Endothelial cell of umbilical vein (primary cell): ENCODE measurements around the gene C1orf94. TPM values are rescaled to one million over a fixed set of nuclear protein-coding genes. Genes with fewer than 3 reads are reported as not detected.

Source experiments
- BruUV-seq: library from RNA; stranded (reverse); fragments of 400-500 nt; replicated peaks from 2 replicates; lab custom pipeline; 2021; lab: Mats Ljungman, UMichigan
- CTCF ChIA-PET: fragments of 300-600, 350-600 bp; sonication (Branson Sonifier 250); formaldehyde crosslinking; loops from one replicate; lab custom pipeline; 2021; ENCODE audit warnings: antibody characterized with exemption, inconsistent platforms; lab: Charles Lee
- POLR2A ChIA-PET: fragments of 300-600, 350-600 bp; sonication (Branson Sonifier 250); formaldehyde crosslinking; loops from one replicate; lab custom pipeline; 2021; ENCODE audit warnings: antibody characterized with exemption, inconsistent platforms; lab: Charles Lee
- DNase-seq: peaks from one replicate; pipeline ENCODE4 v3.0.0-alpha.2; 2011; ENCODE audit warnings: low read depth, low spot score
- FAIRE-seq: peaks from 2 replicates; lab custom pipeline; 2011; peaks lifted over from hg19 to GRCh38; lab: Jason Lieb, UNC
- H2AFZ ChIP-seq: 2 replicates; pipeline ENCODE4 v1.6.0; 2012; ENCODE audit warnings: low read depth, low read length, control low read depth, inconsistent platforms
- H3K27ac ChIP-seq: 2 replicates; pipeline ENCODE4 v1.5.1; 2011; ENCODE audit warnings: low read depth, mild to moderate bottlenecking, control low read depth, low read length, moderate library complexity; ENCODE audit not compliant: insufficient read depth
- H3K27me3 ChIP-seq, 2 experiments: 2 replicates each; pipeline versions ENCODE4 v1.6.0 to v1.6.1; 2011; ENCODE audit warnings: low read length in 2 of 2, mixed read lengths in 1 of 2; ENCODE audit not compliant: control insufficient read depth in 2 of 2, insufficient read depth in 2 of 2
- H3K36me3 ChIP-seq, 2 experiments: 2 replicates in 1 of 2; 3 replicates in 1 of 2; pipeline ENCODE4 v1.5.1; 2011; ENCODE audit warnings: low read length in 2 of 2, mild to moderate bottlenecking in 1 of 2, moderate library complexity in 1 of 2; ENCODE audit not compliant: control insufficient read depth in 2 of 2, insufficient read depth in 2 of 2; ENCODE audit errors: extremely low read depth in 1 of 2
- H3K4me1 ChIP-seq: 3 replicates; pipeline ENCODE4 v1.5.1; 2011; ENCODE audit warnings: mild to moderate bottlenecking, low read length; ENCODE audit not compliant: control insufficient read depth, insufficient read depth; ENCODE audit errors: extremely low read depth
- H3K4me2 ChIP-seq: 2 replicates; pipeline ENCODE4 v1.6.1; 2011; ENCODE audit warnings: low read length, control low read depth, mixed read lengths; ENCODE audit not compliant: insufficient read depth
- H3K4me3 ChIP-seq, 3 experiments: fragments of 200-600 bp in 1 of 3; sonication (generic), shearing (Covaris generic) in 1 of 3; replicated peaks in 1 of 3; 2 replicates each; pipeline ENCODE4 v1.5.1; 2011 to 2016; ENCODE audit warnings: control low read depth in 3 of 3, low read length in 3 of 3, mild to moderate bottlenecking in 2 of 3, inconsistent platforms in 1 of 3, low read depth in 1 of 3, moderate library complexity in 1 of 3; ENCODE audit not compliant: insufficient read depth in 1 of 3
- H3K79me2 ChIP-seq: 2 replicates; pipeline ENCODE4 v1.6.0; 2012; ENCODE audit warnings: low read length, inconsistent platforms; ENCODE audit not compliant: control insufficient read depth, insufficient read depth
- H3K9ac ChIP-seq: replicated peaks from 2 replicates; pipeline ENCODE3; 2011; ENCODE audit warnings: low read length, control low read depth; ENCODE audit not compliant: insufficient read depth; ENCODE audit errors: extremely low read depth
- H3K9me1 ChIP-seq: replicated peaks from 3 replicates; pipeline ENCODE4 v1.6.0; 2011; ENCODE audit warnings: mild to moderate bottlenecking, low read length; ENCODE audit not compliant: control insufficient read depth, insufficient read depth; ENCODE audit errors: extremely low read depth
- H3K9me3 ChIP-seq: replicated peaks from 2 replicates; pipeline ENCODE4 v1.5.1; 2012; ENCODE audit warnings: low read length, inconsistent platforms; ENCODE audit not compliant: control insufficient read depth, insufficient read depth
- H4K20me1 ChIP-seq: replicated peaks from 2 replicates; pipeline ENCODE3; 2011; ENCODE audit warnings: mild to moderate bottlenecking, low read length; ENCODE audit not compliant: control insufficient read depth, insufficient read depth; ENCODE audit errors: extremely low read depth
- EZH2 ChIP-seq: IDR thresholded peaks from 2 replicates; pipeline ENCODE4 v1.6.1; 2012; ENCODE audit warnings: borderline replicate concordance, low read depth, mild to moderate bottlenecking, moderate library complexity, low read length, inconsistent platforms; ENCODE audit not compliant: severe bottlenecking
- GATA2 ChIP-seq: IDR thresholded peaks from 2 replicates; pipeline ENCODE4 v1.7.0; 2011; ENCODE audit warnings: low read depth, mild to moderate bottlenecking, moderate library complexity, mixed read lengths, low read length; ENCODE audit not compliant: insufficient read length, insufficient read depth
- MYC ChIP-seq: IDR thresholded peaks from one replicate; pipeline ENCODE4 v1.6.1; 2011; ENCODE audit warnings: mild to moderate bottlenecking, low read depth, low read length
- dilution Hi-C: fragments of 300-500 bp; cut with MboI; formaldehyde crosslinking; loops from one replicate; pipeline ENCODE4 v1.15.0; 2019; ENCODE audit warnings: low sequenced_read_pairs; ENCODE audit not compliant: extremely low pct_ligation_motif_present
- intact Hi-C: fragments of 100-400 bp; cut with micrococcal nuclease; formaldehyde crosslinking; loops from one replicate; pipeline ENCODE4 v1.10.0; 2022
- polyA plus RNA-seq, 4 experiments: library from polyadenylated mRNA; depleted of rRNA in 3 of 4; stranded (reverse) in 3 of 4; unstranded in 1 of 4; fragments of >200 nt; gene quantifications; 2 replicates each; pipeline versions ENCODE4 v1.2.1 to v1.2.3, GENCODE V29; 2011 to 2012; ENCODE audit warnings: missing spikeins in 1 of 4
- total RNA-seq: library from RNA; stranded (reverse); gene quantifications from 2 replicates; pipeline ENCODE4 v1.2.3, GENCODE V29; 2021

Gene C1orf94
- total and polyA plus RNA-seq, 2 donors (not counting 3 experiments of a cell fraction or from before 2014, with no cell fraction given): not detected

- dilution Hi-C loops (no loop called here), intact Hi-C loops (no loop called here)
- ChIA-PET POLR2A (no interaction called here), CTCF (interaction anchor here (0.7 to 2.5 kb wide), 3 partner anchors 118 to 531 kb away, joined by 3 to 20 read pairs (median 3); no protein-coding TSS in a partner anchor)
- Histone ChIP-seq H3K27me3 (peaks cover 29 to 31% of the 10 kb centered on the region in 2 experiments), H3K4me3 (peak overlapping the region in 1 of 3 experiments; percentile 8), H3K9ac (no peak overlapping the region), H3K79me2 (no peaks in the 10 kb centered on the region), H3K4me2 (peak overlapping the region; percentile 64), H3K9me3 (no peaks in the 10 kb centered on the region), H3K36me3 (no peaks in the 10 kb centered on the region), H3K9me1 (no peaks in the 10 kb centered on the region), H2AFZ (no peak overlapping the region), H4K20me1 (no peaks in the 10 kb centered on the region), H3K4me1 (peaks cover 5% of the 10 kb centered on the region), H3K27ac (no peak overlapping the region)
- TF ChIP-seq MYC: no peak
- TF ChIP-seq EZH2: peak; percentile 90
- no peak for FAIRE-seq
- no TSS peak for BruUV-seq
- DNase-seq: no peak
Observed at GRCh38 chr1:34163792-34164731, 12.6 kb upstream of the C1orf94 start.

- BruUV-seq: no TSS peak
- dilution Hi-C loops: no loop called here
- peaks cover 5% of the 10 kb centered on the region for H3K4me1 ChIP-seq
- H3K36me3 ChIP-seq: no peaks in the 10 kb centered on the region
- no peaks in the 10 kb centered on the region for H4K20me1 ChIP-seq
- TF ChIP-seq EZH2: peak; percentile 36
- TF ChIP-seq GATA2: no peak
- DNase-seq (peak; percentile 1), FAIRE-seq (no peak)
- intact Hi-C loops: no loop called here
- ChIA-PET POLR2A (no interaction called here), CTCF (interaction anchor here (1.0 kb wide), 1 partner anchor 532 kb away, joined by 3 read pairs; no protein-coding TSS in a partner anchor)
- H3K4me2 ChIP-seq: peak within 1 kb of the TSS; percentile 36
- H3K79me2 ChIP-seq: no peaks in the 10 kb centered on the region
- H3K27ac ChIP-seq: no peak within 1 kb of the TSS
- peak within 1 kb of the TSS in 1 of 3 experiments; percentile 4 for H3K4me3 ChIP-seq
- H3K9me3 ChIP-seq: no peaks in the 10 kb centered on the region
- H3K9ac ChIP-seq: no peak within 1 kb of the TSS
- no peaks in the 10 kb centered on the region for H3K9me1 ChIP-seq
- peaks cover 29 to 31% of the 10 kb centered on the region in 2 experiments for H3K27me3 ChIP-seq
- no peak within 1 kb of the TSS for H2AFZ ChIP-seq
Observed at GRCh38 chr1:34164771-34165391, 11.8 kb upstream of the C1orf94 start, which contains the start of gene CSMD2. TSS of gene CSMD2 (minus strand) at chr1:34165230. CDS start at chr1:34165097, 133 bp downstream.
